RCC 7860 (cell line): ENCODE measurements around the gene DPP4.

ENCODE experiments used
- DNase-seq: peaks from one replicate; pipeline ENCODE4 v3.0.0-alpha.2; 2015; ENCODE audit warnings: low spot score
- FAIRE-seq: peaks from 2 replicates; lab custom pipeline; 2012; peaks lifted over from hg19 to GRCh38; lab: Jason Lieb, UNC

Gene DPP4

DNA sequence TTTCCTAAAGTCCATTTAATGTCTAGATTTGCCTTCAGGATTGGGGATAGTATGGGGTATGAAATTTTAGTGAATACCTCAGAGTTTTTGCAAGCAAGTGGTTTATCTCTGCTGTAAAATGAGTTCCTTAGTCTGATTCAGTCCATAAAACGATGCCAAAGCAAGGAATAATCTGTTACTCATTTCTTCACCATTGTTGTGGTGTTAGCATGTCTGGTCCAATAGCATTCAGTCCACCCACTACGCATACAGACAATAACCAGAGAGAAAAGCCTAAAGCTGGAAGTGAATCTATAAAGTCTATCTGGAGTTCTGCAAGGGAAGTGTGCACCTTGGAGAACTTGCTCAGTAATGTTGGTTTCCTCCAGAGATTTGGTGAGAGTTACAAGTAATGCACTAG is 12.9 kb upstream of the DPP4 start:
- no peak for DNase-seq
- no peak for FAIRE-seq

DNA sequence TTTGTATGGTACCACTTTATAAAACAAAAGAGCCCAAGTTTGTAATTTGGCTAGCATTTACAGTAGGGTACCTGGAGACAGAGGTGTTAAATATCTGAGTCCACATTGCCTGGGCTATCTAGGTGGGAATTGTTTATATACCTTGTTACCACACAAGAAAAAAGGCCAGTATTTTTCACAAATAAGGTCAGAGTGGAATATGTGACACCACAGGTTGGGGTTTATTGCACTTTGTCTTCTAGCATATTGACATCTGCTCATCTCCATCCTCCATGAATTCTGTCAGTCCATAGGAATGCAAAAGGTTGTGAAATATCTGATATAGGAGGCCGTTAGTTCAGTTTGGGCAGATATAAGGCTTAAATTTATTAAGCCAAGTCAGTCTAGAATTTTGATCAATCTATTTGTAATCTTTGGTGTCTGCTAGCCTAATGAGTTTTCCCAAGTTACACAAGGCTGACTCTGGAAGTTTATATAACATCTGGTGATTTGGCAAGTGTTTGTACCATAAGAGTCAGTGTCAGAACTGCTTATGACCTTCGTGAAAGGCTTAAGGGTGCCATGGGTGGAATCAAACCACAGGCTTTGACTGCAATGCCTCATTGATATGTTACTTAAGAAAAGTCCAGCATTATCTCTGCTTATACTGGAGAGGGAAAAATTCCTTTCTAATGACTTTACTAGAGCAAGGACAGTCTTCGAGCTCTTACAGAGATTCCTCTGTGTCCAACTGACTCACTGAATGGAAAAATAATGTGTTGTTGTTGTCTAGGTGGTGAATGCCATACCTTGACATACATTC is 11.3 kb upstream of the DPP4 start:
- DNase-seq: peak; percentile 90
- FAIRE-seq: peak; percentile 90

DNA sequence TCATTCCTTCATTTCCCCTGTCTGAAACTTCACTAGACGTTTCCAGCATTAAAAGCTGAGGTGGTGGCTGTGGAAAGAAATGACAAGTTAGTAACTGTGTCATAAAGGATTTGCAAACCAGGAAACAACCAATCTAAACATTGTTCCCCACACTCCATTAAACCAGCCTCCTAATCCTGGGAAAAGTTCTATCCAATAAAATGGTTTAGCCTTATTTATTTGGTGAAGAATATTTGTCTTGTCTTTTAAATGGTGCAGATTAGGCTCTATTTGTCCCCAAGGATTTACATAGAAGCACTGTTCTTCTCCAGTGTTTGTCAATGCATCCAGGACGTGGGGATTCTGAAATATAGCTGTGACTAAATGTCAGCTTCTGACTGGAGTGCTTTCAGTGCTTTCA is 10.5 kb upstream of the DPP4 start:
- FAIRE-seq: no peak
- no peak for DNase-seq

DNA sequence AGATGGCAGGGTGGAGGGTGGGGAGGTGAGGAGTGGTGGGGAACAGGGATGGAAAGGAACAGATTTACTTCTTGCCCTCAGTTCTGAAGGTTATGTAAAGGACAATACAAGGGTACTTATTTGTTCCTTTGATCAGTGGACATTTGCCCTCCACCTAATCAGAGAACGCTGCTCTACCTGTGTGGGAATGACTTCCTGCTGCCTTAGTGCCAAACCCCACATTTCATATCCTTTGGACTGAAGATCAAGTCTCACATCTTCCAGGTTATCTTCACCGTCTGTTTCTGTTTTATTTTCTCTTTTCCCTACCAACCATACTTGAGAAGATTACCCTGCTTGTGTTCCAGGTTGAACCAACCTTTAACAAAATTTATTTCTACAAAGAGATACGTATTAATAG is 8.7 kb upstream of the DPP4 start:
- DNase-seq (no peak), FAIRE-seq (no peak)

DNA sequence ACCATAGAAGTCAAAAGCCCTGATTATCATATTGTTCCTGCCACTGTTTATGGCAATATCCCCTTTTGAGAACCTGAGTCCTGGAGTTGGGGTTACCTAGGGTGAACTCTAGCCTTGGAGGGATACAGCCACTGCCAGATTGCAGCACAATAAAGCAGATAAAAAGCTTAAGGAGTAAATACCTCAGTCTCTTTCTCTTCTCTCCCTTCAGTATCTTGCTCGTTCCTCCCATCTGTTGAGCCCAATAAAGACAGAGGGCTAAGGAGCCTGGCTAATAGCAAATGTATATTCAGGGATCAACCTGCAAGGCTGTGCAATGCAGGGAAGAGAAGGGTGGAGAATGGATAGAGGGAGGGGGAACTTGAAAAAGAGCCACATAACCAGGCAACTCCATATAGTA is 8.0 kb upstream of the DPP4 start:
- no peak for DNase-seq
- no peak for FAIRE-seq

DNA sequence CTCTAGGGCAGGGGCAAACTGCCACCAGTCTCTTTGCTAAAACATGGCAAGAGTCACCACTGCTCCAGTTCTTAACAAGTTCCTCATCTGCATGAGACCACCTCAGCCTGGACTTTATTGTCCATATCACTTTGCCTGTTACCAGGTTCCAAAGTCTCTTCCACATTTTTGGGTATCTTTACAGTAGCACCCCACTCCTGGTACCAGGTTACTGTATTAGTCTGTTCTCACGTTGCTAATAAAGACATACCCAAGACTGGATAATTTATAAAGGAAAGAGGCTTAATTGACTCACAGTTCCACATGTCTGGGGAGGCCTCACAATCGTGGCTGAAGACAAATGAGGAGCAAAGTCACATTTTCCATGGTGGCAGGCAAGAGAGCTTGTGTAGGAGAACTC is 5.5 kb upstream of the DPP4 start:
- FAIRE-seq: no peak
- DNase-seq: no peak

DNA sequence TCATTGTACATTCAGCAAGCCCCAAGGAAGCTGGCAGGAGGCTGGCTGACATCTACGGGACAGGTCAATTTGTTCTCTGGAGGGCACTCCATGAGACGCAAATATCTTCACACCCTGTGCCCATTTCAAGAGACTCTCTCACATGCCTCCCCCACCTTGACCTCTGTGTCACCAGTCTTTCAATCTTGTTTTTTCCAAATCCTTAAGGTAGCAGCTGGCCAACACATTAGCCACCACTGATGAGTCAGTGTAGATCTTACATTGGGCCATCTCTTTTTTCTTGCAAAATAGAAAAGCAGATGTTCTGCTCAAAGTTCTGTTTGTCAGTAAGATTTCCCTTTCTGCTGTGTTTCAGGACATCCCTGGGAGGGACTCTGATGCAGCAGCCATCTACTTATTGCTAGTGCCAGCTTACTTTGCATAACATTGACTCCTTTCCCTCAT is 1.7 kb upstream of the DPP4 start:
- peak; percentile 62 for FAIRE-seq
- DNase-seq: peak; percentile 48

DNA sequence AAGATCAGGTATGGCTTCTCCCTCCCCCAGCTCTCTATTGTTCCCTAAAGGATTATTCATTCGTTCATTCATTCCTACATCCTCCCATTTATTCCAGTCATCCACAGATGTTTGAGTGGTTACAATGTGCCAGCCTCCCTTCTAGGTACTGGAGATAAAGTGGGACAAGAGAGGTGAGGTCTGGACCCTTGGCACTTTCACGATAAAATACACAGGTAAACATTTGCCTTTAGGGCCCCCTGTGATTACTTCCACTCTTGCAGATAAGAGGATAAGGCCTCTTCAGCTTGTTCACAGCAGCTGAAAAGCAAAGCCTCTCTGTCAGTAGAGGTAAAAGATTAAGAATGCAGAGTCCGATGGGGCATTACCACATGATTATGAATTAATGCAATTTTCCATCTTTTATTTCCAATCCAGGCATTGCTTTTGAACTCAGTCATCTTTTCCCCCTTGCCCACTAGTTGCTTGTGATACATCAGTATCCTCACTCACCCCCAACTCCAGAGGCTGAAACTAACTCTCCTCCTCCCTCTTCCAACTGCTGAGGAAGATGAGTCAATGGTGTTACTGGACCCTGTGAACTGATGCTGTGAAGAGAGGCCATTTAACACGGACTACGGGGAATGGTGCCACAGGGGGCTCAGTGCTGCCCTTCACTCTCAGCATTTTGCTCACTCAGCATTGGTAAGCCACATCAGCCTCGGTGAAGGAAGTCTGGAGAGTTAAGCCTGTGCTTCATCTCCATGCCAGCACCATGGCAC is 1.1 kb upstream of the DPP4 start:
- peak; percentile 79 for DNase-seq
- peak; percentile 69 for FAIRE-seq

DNA sequence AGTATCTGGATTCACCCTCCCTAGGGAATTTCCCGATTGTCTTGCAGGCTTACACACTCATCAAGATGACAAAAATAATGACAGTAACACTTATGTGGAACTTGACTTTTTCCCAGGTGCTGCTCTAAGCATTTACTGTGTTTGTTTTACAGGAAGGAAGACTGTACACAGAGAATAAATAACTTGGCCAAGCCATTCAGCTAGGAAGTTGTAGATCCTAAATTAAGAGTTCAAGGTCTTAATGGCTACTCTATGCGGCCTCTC is 549 bp upstream of the DPP4 start:
- FAIRE-seq (no peak), DNase-seq (peak; percentile 49)

DNA sequence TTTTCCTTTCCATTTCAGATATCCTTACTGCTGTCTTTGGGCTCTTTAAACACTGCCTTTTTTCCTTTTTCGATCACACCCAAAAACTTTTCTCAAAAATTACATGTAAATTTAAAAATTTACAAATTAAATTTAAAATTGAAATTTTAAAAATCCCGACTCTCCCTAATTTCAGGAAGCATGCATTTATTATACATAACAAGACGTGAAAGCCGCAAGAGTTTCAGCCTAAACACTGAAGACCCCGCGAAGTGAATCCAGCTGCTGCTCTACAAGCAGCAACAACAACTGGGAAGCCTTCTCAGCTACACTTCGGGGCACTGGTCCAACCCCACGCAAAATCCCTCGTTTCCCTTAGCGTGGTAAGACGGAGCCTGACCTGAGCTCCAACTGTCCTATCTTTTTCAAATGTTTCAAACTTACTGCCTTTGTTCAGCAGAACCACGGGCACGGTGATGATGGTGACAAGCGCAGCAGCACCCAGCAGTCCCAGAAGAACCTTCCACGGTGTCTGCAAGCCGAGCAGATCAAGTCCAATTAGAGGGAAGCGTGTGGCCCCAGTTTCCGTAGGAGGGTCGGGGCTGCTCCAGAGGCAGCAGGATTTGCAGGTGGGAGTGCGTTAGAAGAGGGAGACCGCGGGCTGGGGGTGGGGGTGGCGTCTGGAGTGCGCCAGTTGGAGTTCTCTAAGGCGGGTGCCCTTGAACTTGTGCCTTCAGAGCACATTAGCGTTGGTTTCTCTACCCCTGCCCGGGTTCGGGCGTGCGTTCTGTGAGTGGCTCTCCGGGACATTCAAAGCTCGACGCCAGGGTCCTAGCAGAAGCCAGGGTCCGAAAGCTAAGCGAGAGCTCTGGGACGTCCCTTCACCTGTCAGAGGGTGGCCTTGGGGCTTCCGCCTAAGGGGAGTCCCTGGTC is 783 bp downstream of the DPP4 start:
- FAIRE-seq (no peak), DNase-seq (no peak)

DNA sequence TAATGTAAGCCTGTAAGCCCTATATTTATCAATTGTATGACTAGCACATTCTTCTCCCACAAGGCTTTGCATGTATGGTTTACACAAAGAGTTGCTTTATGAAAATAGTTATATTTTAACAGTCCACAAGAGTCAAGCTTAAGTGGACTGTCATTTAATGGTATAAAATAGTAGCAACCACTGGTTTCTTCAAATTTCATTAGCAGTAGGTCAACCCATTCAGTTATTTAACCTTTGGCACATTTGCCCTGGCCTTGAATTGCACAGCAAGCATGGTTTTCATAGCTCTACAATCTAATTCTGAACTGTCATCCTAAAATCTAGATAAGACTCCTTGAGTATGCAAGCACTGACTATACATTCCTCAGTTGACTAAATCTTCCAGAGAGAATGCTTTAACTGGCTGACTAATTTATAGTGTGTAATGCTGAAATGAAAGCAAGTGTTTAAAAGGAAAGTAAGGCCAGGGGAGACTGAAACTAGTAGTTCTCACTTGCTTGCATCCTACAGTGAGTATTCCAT is 1.8 kb downstream of the DPP4 start:
- DNase-seq (peak; percentile 87), FAIRE-seq (peak; percentile 92)

DNA sequence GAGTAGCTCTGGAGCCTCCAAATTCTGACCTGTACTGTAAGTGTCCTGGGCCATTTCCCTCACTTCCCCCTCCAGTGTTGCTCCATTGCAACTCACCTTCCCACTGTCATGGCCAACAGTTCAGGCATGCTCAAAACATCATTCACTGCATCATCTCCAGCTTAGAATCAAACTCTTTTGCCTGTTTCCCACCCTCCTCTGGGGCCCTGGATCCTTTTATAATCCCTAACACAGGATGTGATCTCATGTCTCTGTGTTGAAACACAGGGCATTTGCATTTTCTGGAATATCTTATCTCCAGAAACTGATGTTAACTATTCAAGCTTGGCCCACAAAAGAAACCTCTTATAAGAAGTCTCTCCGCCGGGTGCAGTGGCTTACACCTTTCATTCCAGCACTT is 3.0 kb downstream of the DPP4 start:
- FAIRE-seq (no peak), DNase-seq (no peak)

DNA sequence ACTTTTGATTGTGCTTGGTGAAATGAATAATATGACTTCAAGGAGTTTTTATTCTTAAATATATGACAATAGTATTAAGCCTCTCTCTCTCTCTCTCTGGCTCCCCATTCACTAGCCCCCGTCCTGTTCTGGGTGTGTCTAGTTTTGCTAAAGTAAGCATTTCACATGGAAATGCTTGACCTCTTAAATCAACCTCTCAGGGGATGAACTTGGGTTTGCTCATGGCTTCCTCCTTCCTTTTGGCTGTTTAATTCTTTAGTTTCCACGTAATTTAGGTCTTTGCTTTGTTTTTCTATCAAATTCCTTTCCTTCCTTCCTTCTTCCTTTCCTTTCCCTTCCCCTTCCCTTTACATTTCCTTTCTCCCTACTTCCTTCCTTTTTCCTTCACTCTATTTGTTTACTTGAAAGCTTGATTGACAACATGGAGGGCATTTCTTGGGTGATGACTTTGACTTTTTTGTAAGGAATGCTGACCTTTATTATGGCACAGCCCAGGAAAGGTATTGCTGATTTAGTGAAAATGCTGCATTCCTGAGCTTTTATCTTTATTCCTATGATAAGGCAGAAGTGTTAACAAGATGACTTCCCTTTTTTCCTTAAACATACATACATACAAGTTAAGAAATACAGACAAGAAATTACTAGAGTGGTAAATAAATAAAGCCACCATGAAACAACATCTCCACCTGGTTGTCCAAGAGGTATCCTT is 3.6 kb downstream of the DPP4 start:
- DNase-seq: no peak
- FAIRE-seq: no peak

DNA sequence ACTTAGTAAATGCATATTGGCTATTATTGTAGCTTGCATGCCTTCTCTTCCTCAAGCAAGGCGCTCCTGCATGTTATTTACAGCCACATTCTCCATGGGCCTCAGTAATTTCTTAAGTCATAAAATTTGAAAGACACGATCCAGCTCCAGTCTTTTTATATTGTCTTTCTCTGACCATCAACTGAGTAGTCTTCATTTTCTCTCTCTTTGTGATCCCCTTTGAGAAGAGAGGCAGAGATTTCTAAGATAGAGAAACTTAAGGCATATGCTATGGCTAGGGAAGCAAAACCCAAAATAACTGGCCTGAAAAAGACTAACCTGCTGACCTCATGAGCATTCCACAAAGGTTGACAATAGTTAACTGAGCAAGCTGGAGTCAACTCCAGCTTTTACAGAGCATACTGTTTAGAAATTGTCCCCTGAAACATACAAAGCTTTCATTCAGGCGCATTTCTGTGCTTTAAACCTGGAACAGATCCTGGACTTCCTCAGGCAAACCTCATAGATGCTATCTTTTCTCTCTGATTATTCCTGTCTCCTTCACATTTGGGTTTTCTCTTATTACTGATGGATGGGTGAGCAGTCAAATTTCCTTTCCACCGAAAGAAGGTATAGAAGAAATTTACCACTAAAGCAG is 4.6 kb downstream of the DPP4 start:
- DNase-seq (no peak), FAIRE-seq (no peak)

DNA sequence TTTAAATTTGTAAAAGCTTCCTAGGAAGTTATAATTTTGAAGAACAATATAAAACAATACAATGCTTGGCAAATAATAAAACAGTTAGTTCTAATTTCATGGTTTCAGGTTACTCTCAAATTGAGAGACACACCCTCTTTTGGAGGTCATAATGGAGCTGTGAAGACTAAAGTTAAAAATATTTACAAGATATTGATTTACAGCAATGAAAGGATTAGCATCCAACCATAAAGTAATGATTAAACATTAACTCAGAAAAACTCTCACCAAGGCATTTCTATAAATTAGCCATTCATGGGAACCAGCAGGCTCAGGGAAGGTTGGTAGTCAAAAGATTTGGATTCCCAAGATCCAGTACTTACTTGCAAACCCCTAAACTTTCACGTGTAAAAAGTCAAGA is 6.4 kb downstream of the DPP4 start:
- FAIRE-seq (peak; percentile 82), DNase-seq (no peak)

DNA sequence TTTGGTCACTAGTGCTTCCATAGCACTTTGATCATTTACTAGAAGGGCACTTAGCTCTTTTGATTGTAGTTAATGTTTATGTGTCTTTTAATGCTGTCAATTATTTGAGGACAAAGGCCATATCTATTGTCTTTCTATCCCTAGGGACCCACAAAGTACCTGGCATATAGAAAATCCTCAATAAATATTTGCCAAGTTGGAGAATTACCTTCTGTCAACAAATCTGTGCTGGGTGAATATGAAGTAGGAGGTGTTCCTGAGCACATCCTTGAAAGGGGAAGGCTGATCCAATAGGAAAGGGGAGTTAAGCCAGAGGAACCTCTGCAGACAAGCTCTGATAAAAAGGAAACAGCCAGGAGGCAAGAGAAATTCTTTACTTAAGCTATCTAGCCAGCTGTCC is 8.2 kb downstream of the DPP4 start:
- no peak for DNase-seq
- FAIRE-seq: no peak

DNA sequence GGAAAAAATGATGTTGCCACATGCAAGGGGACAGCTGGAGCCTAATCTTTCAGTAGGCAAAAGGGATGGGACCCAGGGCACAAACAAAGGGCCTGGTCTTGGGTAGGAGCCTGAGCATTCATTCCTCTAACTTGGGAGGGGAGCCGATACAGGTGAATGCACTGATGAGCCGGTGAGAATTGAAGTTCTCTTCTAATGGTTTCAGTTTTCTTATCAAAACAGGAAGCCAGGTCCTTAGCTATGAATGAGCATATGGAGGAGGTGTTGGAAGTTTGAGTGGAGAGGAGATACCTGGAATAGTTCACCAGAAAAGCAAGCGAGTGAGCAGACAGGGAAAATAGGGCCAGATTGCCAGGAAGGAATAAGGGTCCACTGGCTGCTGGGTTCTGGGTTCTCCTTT is 10.1 kb downstream of the DPP4 start:
- DNase-seq (no peak), FAIRE-seq (no peak)

DNA sequence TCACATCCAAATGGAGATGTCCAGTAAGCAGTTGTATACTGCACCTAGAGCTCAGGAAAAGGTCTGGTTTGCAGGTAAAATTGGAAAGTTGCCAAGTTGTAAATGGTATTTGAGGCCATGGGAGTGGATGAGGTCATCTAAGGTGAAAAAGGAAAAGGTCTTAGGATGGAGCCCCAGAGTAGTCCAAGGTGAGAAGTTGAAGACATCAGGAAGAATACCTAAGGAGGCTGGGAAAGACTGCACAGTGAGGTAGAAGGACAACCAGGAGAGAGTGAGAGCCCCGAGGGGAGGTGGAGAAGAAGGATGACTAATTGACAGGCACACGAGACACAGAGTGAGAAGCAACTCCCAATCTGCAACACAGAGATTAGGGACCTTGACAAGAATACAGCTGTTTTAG is 10.7 kb downstream of the DPP4 start:
- DNase-seq (no peak), FAIRE-seq (no peak)

DNA sequence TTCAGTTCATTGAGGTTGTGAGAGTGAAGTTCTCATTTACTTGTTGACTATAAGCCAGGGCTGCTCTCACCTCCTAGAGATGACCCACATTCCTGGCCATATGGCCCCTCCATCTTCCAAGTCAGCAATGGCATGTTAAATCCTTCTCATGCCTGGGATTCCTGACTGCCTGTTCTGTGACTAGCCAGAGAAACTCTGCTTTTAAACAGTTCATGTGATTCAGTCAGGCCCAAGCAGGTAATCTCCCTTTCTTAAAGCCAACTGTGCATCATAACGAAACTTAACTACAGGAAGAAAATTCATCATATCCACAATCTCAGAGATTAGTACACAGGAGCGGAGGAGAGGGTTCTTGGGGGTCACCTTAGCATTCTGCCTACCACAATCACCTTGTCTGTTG is 11.5 kb downstream of the DPP4 start:
- no peak for FAIRE-seq
- no peak for DNase-seq

DNA sequence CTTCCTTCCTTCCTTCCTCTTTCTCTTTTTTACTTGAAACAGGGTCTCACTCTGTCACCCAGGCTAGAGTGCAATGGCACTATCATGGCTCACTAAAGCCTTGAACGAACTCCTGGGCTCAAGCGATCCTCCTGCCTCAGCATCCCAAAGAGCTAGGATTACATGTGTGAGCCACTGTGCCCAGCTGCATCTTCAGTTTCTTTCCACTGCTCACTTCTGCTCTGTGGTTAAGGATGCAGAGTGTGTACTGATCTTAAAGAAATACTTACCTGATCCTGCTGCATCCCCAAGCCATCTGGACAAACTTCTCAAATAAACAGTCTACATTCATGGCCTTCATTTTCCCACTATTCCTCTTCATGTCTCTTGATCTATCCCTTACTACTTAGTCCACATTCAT is 13.0 kb downstream of the DPP4 start:
- no peak for FAIRE-seq

More for the DNA sequence above, 13.0 kb downstream of the DPP4 start:
- no peak for DNase-seq
